ENCODE data around the gene RAD51AP2.
"Not testable (repeated sequence)": the region's sequence is repeated elsewhere in the genome, so short reads cannot be mapped to it uniquely, and the experiment has no call there.

The RAD51AP2 gene

DNA sequence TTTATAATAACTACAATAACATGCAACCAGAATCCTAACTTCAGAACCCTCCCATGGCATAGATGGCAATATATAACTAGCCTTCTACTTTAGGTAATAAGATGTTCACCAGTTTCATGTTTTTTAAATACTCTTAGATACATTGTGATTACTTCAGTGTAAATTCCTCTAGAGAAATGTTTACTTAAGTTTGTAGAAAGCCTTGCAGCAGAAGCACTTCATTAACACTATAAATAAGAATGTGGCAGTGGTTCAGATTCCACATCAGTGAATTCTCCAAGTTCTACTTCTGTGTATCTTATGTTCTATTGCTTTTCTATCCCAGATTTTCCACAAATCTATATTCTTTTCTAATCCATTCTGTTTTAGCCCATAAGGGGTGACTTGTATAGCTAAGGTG is 1.2 kb upstream of the RAD51AP2 start:
- H3K4me1 ChIP-seq: peaks cover 7 to 33% (median 14%) of the 10 kb centered on the region in 10 experiments; a peak in 15 of 20 replicates
- H3K27ac ChIP-seq: no peak overlapping the region
- no peaks in the 10 kb centered on the region for H3K9me3 ChIP-seq (replicated peaks in 1 of 11)
- no peaks in the 10 kb centered on the region for H3K27me3 ChIP-seq
- H3K36me3 ChIP-seq: no peaks in the 10 kb centered on the region
- no peak for TF ChIP-seq Cebpa-rat (IDR thresholded peaks at IDR 0.05)
- no peak overlapping the region for H3K4me2 ChIP-seq
- H4K20me1 ChIP-seq: no peaks in the 10 kb centered on the region
- no peak overlapping the region for H3K9ac ChIP-seq
- no peak overlapping the region for H3K4me3 ChIP-seq

DNA sequence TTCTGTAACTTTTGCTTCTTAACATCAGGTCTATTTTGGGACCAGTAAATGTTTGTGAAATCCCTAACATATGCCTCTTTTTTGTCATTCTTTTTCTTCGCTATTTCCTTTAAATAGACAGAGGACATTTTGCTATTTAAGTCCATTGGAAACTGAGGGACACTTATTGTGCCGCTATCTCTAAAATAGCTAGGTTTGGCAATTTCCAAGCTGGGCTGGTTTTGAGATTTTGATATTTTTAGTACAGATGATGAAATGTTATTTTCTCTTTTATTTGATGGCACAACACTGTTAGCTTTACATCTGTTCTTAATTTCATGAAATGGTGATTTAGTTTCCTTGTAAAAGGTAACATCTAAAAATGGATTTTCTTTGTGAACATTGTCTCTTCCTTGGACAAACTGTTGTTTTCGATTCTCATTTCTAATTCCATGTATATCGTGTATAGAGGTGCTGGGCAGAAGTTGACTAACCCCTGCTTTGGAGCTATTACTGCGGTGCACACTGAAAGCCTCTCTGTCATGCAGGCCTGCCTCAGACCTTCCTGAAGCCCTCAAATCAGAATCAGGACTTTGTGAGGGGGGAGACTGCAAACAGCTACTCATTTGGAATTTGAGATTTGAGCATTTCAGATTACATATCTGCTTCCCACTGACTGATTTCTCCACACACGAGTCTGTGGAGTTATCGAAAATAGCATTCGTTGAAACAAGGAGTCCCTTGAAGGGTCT is 594 bp downstream of the RAD51AP2 start:
- Histone ChIP-seq H4K20me1 (no peaks in the 10 kb centered on the region), H3K36me3 (no peaks in the 10 kb centered on the region), H3K9me3 (replicated peaks in 1 of 11) (no peaks in the 10 kb centered on the region), H3K4me2 (peak overlapping the region; percentile 48 to 78 (median 71)), H3K27me3 (no peaks in the 10 kb centered on the region), H3K4me1 (peaks cover 7 to 38% (median 14%) of the 10 kb centered on the region in 10 experiments; a peak in 15 of 20 replicates), H3K4me3 (peak overlapping the region; percentile 39 to 69 (median 56)), H3K27ac (peak overlapping the region in 10 of 11 experiments; percentile 42 to 72 (median 58); a peak in 19 of 22 replicates), H3K9ac (peak overlapping the region; percentile 43 to 72 (median 66))
- no peak for TF ChIP-seq Cebpa-rat (IDR thresholded peaks at IDR 0.05)

DNA sequence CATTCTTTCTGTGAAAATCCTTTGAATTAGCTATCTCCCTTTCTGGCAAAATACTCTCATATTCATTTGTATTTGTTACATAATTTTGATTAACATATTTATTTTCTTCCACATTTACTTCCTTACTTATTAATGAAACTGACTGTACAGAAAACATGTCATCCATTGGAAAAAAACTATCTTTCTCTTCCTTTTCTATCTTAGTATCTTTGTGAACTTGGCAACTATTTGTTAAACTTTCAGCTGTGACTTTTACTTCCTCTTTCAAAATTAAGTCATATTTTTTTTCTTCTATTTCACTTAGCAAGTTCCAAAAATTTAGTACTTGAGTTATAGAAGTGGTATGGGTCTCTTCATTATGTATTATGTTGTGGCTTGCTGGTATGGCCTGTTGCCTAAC is 2.6 kb downstream of the RAD51AP2 start:
- no peaks in the 10 kb centered on the region for H4K20me1 ChIP-seq
- no peak overlapping the region for H3K4me3 ChIP-seq
- H3K9me3 ChIP-seq (replicated peaks in 1 of 11): no peaks in the 10 kb centered on the region
- peaks cover 7 to 38% (median 14%) of the 10 kb centered on the region in 10 experiments; a peak in 15 of 20 replicates for H3K4me1 ChIP-seq
- no peaks in the 10 kb centered on the region for H3K27me3 ChIP-seq
- no peaks in the 10 kb centered on the region for H3K36me3 ChIP-seq
- H3K27ac ChIP-seq: peak overlapping the region in 5 of 11 experiments; percentile 17 to 67 (median 53); a peak in 9 of 22 replicates
- peak overlapping the region in 5 of 11 experiments; percentile 18 to 65 (median 49); a peak in 6 of 22 replicates for H3K4me2 ChIP-seq
- no peak overlapping the region for H3K9ac ChIP-seq
- no peak for TF ChIP-seq Cebpa-rat (IDR thresholded peaks at IDR 0.05)

- no peaks in the 10 kb centered on the region for H3K9me3 ChIP-seq (replicated peaks in 1 of 11)
- peaks cover 0 to 13% (median 0%) of the 10 kb centered on the region in 10 experiments; a peak in 5 of 20 replicates for H3K4me1 ChIP-seq
- no peak overlapping the region for H3K4me3 ChIP-seq
- H3K9ac ChIP-seq: no peak overlapping the region
- no peaks in the 10 kb centered on the region for H3K27me3 ChIP-seq
- TF ChIP-seq Cebpa-rat (IDR thresholded peaks at IDR 0.05): no peak
- no peaks in the 10 kb centered on the region for H3K36me3 ChIP-seq
- no peak overlapping the region for H3K27ac ChIP-seq
- H3K4me2 ChIP-seq: peak overlapping the region in 3 of 11 experiments; percentile 5 to 42 (median 22); a peak in 5 of 22 replicates
- no peaks in the 10 kb centered on the region for H4K20me1 ChIP-seq
Measured at GRCh38 chr2:17506736-17507616, 11.3 kb downstream of the RAD51AP2 start.

DNA sequence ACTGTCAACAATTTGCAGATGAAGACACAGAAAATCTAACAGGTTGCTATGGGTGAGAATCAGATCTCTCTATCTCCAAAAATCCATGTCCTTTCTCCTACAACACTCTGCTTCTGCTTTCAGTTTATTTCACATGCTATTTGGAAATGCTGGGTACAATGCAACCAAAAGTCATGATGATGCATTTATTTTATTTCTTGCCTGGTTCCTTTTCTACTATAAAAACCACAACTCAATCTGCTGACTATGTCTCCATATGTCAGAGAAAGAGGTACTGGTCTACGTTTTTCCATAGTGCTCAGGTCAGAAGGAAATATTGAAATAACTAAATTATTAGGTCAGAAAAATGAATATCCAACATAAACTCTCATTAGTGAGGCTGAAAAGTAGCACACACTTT is 20.5 kb downstream of the RAD51AP2 start:
- H3K36me3 ChIP-seq: no peaks in the 10 kb centered on the region

GRCh38 chr2:17495590-17495989 is 22.6 kb downstream of the RAD51AP2 start:
- no peak overlapping the region for H3K4me3 ChIP-seq
- H3K9ac ChIP-seq: no peak overlapping the region
- H3K9me3 ChIP-seq (replicated peaks in 1 of 11): no peaks in the 10 kb centered on the region
- peaks cover 0 to 44% (median 0%) of the 10 kb centered on the region in 10 experiments; a peak in 4 of 20 replicates for H3K4me1 ChIP-seq
- no peaks in the 10 kb centered on the region for H3K36me3 ChIP-seq
- peak overlapping the region in 1 of 11 experiments; percentile 16; a peak in 1 of 22 replicates for H3K27ac ChIP-seq
- no peaks in the 10 kb centered on the region for H3K27me3 ChIP-seq
- no peak for TF ChIP-seq Cebpa-rat (IDR thresholded peaks at IDR 0.05)
- H3K4me2 ChIP-seq: peak overlapping the region in 2 of 11 experiments; percentile 21 to 42; a peak in 3 of 22 replicates
- no peaks in the 10 kb centered on the region for H4K20me1 ChIP-seq

More for the DNA sequence above, 20.5 kb downstream of the RAD51AP2 start:
- Histone ChIP-seq H3K4me1 (peaks cover 0 to 37% (median 0%) of the 10 kb centered on the region in 10 experiments; a peak in 4 of 20 replicates), H3K4me2 (peak overlapping the region in 2 of 11 experiments; percentile 49 to 59; a peak in 3 of 22 replicates), H3K27me3 (no peaks in the 10 kb centered on the region), H3K4me3 (no peak overlapping the region), H4K20me1 (no peaks in the 10 kb centered on the region), H3K9ac (peak overlapping the region in 1 of 11 experiments; percentile 37; a peak in 1 of 22 replicates), H3K9me3 (replicated peaks in 1 of 11) (no peaks in the 10 kb centered on the region), H3K27ac (peak overlapping the region in 2 of 11 experiments; percentile 50 to 57; a peak in 4 of 22 replicates)
- TF ChIP-seq Cebpa-rat (IDR thresholded peaks at IDR 0.05): no peak

DNA sequence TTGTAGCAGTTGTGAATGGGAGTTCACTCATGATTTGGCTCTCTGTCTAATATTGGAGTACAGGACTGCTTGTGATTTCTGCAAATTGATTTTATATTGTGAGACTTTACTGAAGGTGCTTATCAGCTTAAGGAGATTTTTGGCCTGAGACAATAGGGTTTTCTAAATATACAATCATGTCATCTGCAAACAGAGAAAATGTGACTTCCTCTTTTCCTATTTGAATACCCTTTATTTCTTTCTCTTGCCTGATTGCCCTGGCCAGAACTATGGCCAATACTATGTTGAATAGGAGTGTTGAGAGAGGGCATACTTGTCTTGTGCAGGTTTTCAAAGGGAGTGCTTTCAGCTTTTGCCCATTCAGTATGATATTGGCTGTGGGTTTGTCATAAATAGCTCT is 28.1 kb downstream of the RAD51AP2 start:
- H3K36me3 ChIP-seq; H3K9me3 ChIP-seq (replicated peaks in 1 of 11); H3K4me3 ChIP-seq; H3K27me3 ChIP-seq; H4K20me1 ChIP-seq; H3K27ac ChIP-seq; H3K9ac ChIP-seq: not testable (repeated sequence)
- Histone ChIP-seq H3K4me2 (0 out of 22 replicates have a peak overlapping the region, but pooled peaks of 2 of the 11 experiments have one; percentile 1 to 18), H3K4me1 (peaks cover 0 to 21% (median 0%) of the 10 kb centered on the region in 10 experiments; a peak in 3 of 20 replicates)

DNA sequence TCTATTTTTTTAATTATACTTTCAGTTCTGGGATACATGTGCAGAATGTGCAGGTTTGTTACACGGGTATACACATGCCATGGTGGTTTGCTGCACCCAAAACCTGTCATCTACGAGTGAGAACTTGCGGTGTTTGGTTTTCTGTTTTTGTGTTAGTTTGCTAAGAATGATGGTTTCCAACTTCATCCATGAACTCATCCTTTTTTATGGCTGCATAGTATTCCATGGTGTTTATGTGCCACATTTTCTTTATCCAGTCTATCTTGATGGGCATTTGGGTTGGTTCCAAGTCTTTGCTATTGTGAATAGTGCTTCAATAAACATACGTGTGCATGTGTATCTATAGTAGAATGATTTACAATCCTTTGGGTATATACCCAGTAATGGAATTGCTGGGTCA is 29.6 kb downstream of the RAD51AP2 start:
- not testable (repeated sequence) for H4K20me1 ChIP-seq; H3K9ac ChIP-seq; H3K27ac ChIP-seq; H3K4me3 ChIP-seq; H3K27me3 ChIP-seq; H3K36me3 ChIP-seq; H3K9me3 ChIP-seq (replicated peaks in 1 of 11); H3K4me2 ChIP-seq
- H3K4me1 ChIP-seq: peaks cover 0 to 16% (median 0%) of the 10 kb centered on the region in 10 experiments; a peak in 2 of 20 replicates

DNA sequence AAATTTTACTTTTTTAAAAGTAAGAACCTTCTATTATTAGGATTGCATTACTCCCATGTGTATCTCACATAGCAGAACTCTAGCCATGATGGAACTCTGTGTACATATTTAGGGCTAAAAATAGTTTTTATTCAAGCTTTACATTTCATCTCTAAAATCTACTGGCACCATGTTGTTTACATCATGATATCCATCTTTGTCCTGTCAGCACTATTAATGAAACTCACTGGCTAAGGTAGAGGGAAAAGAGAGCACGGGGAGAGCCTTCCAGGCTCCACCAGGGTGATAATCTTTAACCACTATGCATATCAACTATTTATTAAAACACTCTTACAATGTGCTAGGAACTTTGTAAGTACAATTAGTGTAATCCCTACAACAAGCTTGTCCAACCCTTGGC is 34.7 kb downstream of the RAD51AP2 start:
- Histone ChIP-seq H4K20me1 (no peaks in the 10 kb centered on the region), H3K27ac (no peak overlapping the region), H3K9ac (no peak overlapping the region), H3K27me3 (no peaks in the 10 kb centered on the region), H3K9me3 (replicated peaks in 1 of 11) (no peaks in the 10 kb centered on the region; a peak in 1 of 22 replicates), H3K36me3 (no peaks in the 10 kb centered on the region), H3K4me3 (no peak overlapping the region), H3K4me1 (no peaks in the 10 kb centered on the region), H3K4me2 (no peak overlapping the region)
- no peak for TF ChIP-seq Cebpa-rat (IDR thresholded peaks at IDR 0.05)
